Ishikawa (cell line): ENCODE results near the gene COG3.

ENCODE experiments used
- CEBPB ChIP-seq: IDR thresholded peaks from 2 replicates; pipeline ENCODE4 v1.6.1; 2012
- CREB1 ChIP-seq: IDR thresholded peaks from 2 replicates; pipeline ENCODE4 v1.6.1; 2012; ENCODE audit warnings: low read depth
- EGR1 ChIP-seq: IDR thresholded peaks from 2 replicates; pipeline ENCODE4 v1.6.1; 2012
- EP300 ChIP-seq: IDR thresholded peaks from 2 replicates; pipeline ENCODE4 v1.6.1; 2012; ENCODE audit warnings: borderline replicate concordance
- FOXM1 ChIP-seq: IDR thresholded peaks from 2 replicates; pipeline ENCODE4 v1.6.1; 2012; ENCODE audit warnings: low read depth, borderline replicate concordance
- MAX ChIP-seq: IDR thresholded peaks from 2 replicates; pipeline ENCODE4 v1.6.1; 2012
- NFIC ChIP-seq: IDR thresholded peaks from 2 replicates; pipeline ENCODE4 v1.6.1; 2012
- RAD21 ChIP-seq: IDR thresholded peaks from 2 replicates; pipeline ENCODE4 v1.6.1; 2012; ENCODE audit warnings: low read depth
- REST ChIP-seq: IDR thresholded peaks from 2 replicates; pipeline ENCODE4 v1.6.1; 2012; ENCODE audit warnings: low read depth, mild to moderate bottlenecking
- TAF1 ChIP-seq: IDR thresholded peaks from 2 replicates; pipeline ENCODE4 v1.6.1; 2012; ENCODE audit warnings: low read depth, mild to moderate bottlenecking
- TCF12 ChIP-seq: IDR thresholded peaks from 2 replicates; pipeline ENCODE4 v1.6.1; 2012; ENCODE audit warnings: low read depth
- TEAD4 ChIP-seq: IDR thresholded peaks from 2 replicates; pipeline ENCODE4 v1.6.1; 2012
- YY1 ChIP-seq: IDR thresholded peaks from 2 replicates; pipeline ENCODE4 v1.6.1; 2012; ENCODE audit warnings: low read depth
- ZBTB7A ChIP-seq: IDR thresholded peaks from 2 replicates; pipeline ENCODE4 v1.6.1; 2012; ENCODE audit warnings: low read depth
- TF ChIP-seq, protein P1 (sequence below): IDR thresholded peaks from 2 replicates; pipeline ENCODE4 v1.6.1; 2012

The COG3 gene

GRCh38 chr13:45501175-45501526 lies 36.4 kb downstream of the COG3 start:
- TF ChIP-seq, protein P1, sequence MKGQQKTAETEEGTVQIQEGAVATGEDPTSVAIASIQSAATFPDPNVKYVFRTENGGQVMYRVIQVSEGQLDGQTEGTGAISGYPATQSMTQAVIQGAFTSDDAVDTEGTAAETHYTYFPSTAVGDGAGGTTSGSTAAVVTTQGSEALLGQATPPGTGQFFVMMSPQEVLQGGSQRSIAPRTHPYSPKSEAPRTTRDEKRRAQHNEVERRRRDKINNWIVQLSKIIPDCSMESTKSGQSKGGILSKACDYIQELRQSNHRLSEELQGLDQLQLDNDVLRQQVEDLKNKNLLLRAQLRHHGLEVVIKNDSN: no peak
- TF ChIP-seq TCF12 (no peak), YY1 (no peak), CEBPB (no peak), NFIC (no peak), EP300 (no peak), TEAD4 (no peak), CREB1 (no peak), FOXM1 (no peak), REST (no peak), TAF1 (no peak)

DNA sequence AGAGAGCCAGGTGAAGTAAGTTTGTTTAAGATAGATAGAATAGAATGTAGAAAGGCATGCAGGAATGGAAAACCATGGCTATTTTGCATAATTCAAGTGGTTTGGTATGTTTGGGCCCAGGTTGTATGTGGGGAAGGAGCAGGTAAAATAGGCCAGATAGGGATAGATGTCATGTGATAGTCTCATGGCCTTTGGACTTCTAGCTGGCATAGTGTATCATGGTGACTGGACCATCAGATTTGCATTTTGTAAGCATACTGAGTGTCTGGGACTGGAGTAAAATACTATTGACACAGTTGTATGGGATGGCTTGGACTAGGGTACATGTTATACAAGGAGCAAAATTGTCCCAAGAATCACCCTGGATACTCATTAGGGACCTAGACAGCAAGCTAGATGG lies 38.9 kb downstream of the COG3 start:
- TF ChIP-seq CREB1 (no peak), ZBTB7A (no peak), MAX (no peak), YY1 (no peak), RAD21 (no peak), FOXM1 (no peak), TAF1 (no peak), NFIC (no peak), EGR1 (no peak), TEAD4 (no peak), CEBPB (no peak), EP300 (no peak), TCF12 (no peak)
- TF ChIP-seq, protein P1: no peak

DNA sequence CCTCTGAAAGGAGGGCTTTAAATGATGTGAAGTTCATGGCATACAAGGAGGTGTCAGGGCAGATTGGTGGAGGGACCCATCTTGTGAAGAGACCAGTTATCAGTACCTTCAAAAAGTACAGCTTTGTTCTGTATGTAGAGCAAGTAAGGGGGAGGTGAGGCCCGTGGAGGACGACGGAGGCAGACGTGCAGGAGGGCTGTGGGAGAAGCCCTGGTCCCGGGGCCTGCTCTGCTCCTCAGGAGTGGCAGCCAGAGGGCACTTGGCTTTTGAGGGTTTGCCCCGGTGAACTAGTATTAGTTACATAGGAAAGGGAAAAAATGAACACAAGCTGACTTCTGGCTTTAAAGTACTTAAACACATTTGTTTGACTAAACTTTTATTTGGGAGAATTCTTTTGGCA lies 42.1 kb downstream of the COG3 start:
- TF ChIP-seq NFIC: no peak
- TF ChIP-seq TEAD4: no peak
- TF ChIP-seq YY1: no peak
- TF ChIP-seq EGR1: no peak
- TF ChIP-seq, protein P1: no peak
- no peak for TF ChIP-seq TAF1
- TF ChIP-seq REST: no peak
- no peak for TF ChIP-seq TCF12
- TF ChIP-seq ZBTB7A: no peak

GRCh38 chr13:45508776-45509175 lies 44.0 kb downstream of the COG3 start:
- TF ChIP-seq YY1 (no peak), MAX (no peak), EGR1 (no peak), NFIC (no peak), CREB1 (no peak), ZBTB7A (no peak), TCF12 (no peak), CEBPB (no peak), FOXM1 (no peak), TAF1 (no peak), TEAD4 (no peak), EP300 (no peak), RAD21 (no peak), REST (no peak)
- TF ChIP-seq, protein P1: no peak
